ENCODE results near the gene ADRA2A.

ADRA2A gene

GRCh38 chr10:111077785-111078504 lies 1.1 kb downstream of the ADRA2A start:
- no peak overlapping the region for H3K4me3 ChIP-seq (ENCODE audit: low read depth, low read length)
- TF ChIP-seq CTCF (IDR thresholded peaks at IDR 0.05; ENCODE audit: low read depth, low read length), result no peak
- no peak for DNase-seq (ENCODE audit: low read depth, low spot score)
- in situ Hi-C loops (cut with HindIII; ENCODE audit: low sequenced_read_pairs), result no loop called here

- H3K4me3 ChIP-seq (ENCODE audit: low read depth, low read length), result no peak overlapping the region
- DNase-seq (ENCODE audit: low read depth, low spot score), result no peak
- no peak for TF ChIP-seq CTCF (IDR thresholded peaks at IDR 0.05; ENCODE audit: low read depth, low read length)
- in situ Hi-C loops (cut with HindIII; ENCODE audit: low sequenced_read_pairs), result no loop called here
Observed at GRCh38 chr10:111078505-111079185, 1.8 kb downstream of the ADRA2A start.

GRCh38 chr10:111079241-111079760 lies 2.5 kb downstream of the ADRA2A start:
- no peak overlapping the region for H3K4me3 ChIP-seq (ENCODE audit: low read depth, low read length)
- TF ChIP-seq CTCF (IDR thresholded peaks at IDR 0.05; ENCODE audit: low read depth, low read length), result no peak
- no peak for DNase-seq (ENCODE audit: low read depth, low spot score)
- in situ Hi-C loops (cut with HindIII; ENCODE audit: low sequenced_read_pairs), result no loop called here

GRCh38 chr10:111079781-111080180 lies 3.0 kb downstream of the ADRA2A start:
- DNase-seq (ENCODE audit: low read depth, low spot score), result no peak
- in situ Hi-C loops (cut with HindIII; ENCODE audit: low sequenced_read_pairs), result no loop called here
- TF ChIP-seq CTCF (IDR thresholded peaks at IDR 0.05; ENCODE audit: low read depth, low read length), result no peak
- H3K4me3 ChIP-seq (ENCODE audit: low read depth, low read length), result no peak overlapping the region

- DNase-seq (ENCODE audit: low read depth, low spot score), result no peak
- in situ Hi-C loops (cut with HindIII; ENCODE audit: low sequenced_read_pairs), result no loop called here
- H3K4me3 ChIP-seq (ENCODE audit: low read depth, low read length), result no peak overlapping the region
- no peak for TF ChIP-seq CTCF (IDR thresholded peaks at IDR 0.05; ENCODE audit: low read depth, low read length)
Observed at GRCh38 chr10:111080224-111080623, 3.4 kb downstream of the ADRA2A start.

GRCh38 chr10:111081595-111081994 lies 4.8 kb downstream of the ADRA2A start:
- no peak for DNase-seq (ENCODE audit: low read depth, low spot score)
- in situ Hi-C loops (cut with HindIII; ENCODE audit: low sequenced_read_pairs), result no loop called here

More at GRCh38 chr10:111081595-111081994, 4.8 kb downstream of the ADRA2A start:
- TF ChIP-seq CTCF (IDR thresholded peaks at IDR 0.05; ENCODE audit: low read depth, low read length), result no peak
- no peak overlapping the region for H3K4me3 ChIP-seq (ENCODE audit: low read depth, low read length)
